Adrenal gland (tissue), 5 donors: ENCODE measurements around the gene MT1X.

Experiments
- CTCF ChIP-seq, 6 experiments: fragments of 450-650 bp in 4 of 6; fragments of 200-600 bp in 2 of 6; sonication (generic) in 1 of 6; IDR thresholded peaks; 1 replicate in 5 of 6; 2 replicates in 1 of 6; pipeline versions ENCODE4 v1.5.1 to v1.8.0; 2016 to 2021; ENCODE audit warnings: antibody characterized with exemption in 6 of 6, mild to moderate bottlenecking in 2 of 6, moderate library complexity in 1 of 6
- POLR2A ChIP-seq, 2 donors: fragments of 450-650 bp; IDR thresholded peaks; one replicate each; pipeline ENCODE4 v1.6.1; 2017; ENCODE audit warnings: antibody characterized with exemption in 2 of 2, mild to moderate bottlenecking in 2 of 2, moderate library complexity in 1 of 2
- donor health status: DM: no; HTN: no; CAD: no.

GRCh38 chr16:56675685-56676210 lies 6.5 kb upstream of the MT1X start:
- TF ChIP-seq POLR2A (IDR thresholded peaks at IDR 0.05) (no peak), CTCF (IDR thresholded peaks at IDR 0.05) (no peak)
